A549 (cell line): Measurements from ENCODE around the gene SYNPO2. TPM values are rescaled to one million over a fixed set of nuclear protein-coding genes. Genes with fewer than 3 reads are reported as not detected.

Experiments
- ATAC-seq, 2 experiments: fragments of 200-7000 bp in 1 of 2; fragments of >200 bp in 1 of 2; cut with Nextera tagmentation in 1 of 2; cut with Tn5 transposase in 1 of 2; 3 replicates each; pipeline versions ENCODE4 v1.8.0 to v1.9.1; 2018 to 2020; ENCODE audit warnings: mild to moderate bottlenecking in 1 of 2, moderate library complexity in 1 of 2
- CTCF ChIA-PET: fragments of 300-600 bp; sonication (Branson Sonifier 250); formaldehyde crosslinking; extraction: SDS; loops from one replicate; lab custom pipeline; 2021; ENCODE audit warnings: antibody characterized with exemption, inconsistent platforms; lab: Yijun Ruan, JAX
- POLR2A ChIA-PET: fragments of 350-600 bp; formaldehyde crosslinking; extraction: SDS; loops from one replicate; lab custom pipeline; 2021; ENCODE audit warnings: antibody characterized with exemption, inconsistent platforms; lab: Yijun Ruan, JAX
- DNase-seq, 2 experiments: peaks; one replicate each; pipeline versions ENCODE4 v3.0.0 to v3.0.0-alpha.2; 2011 to 2016; ENCODE audit warnings: low read depth in 1 of 2, low spot score in 1 of 2
- FAIRE-seq: peaks from 2 replicates; lab custom pipeline; 2011; peaks lifted over from hg19 to GRCh38; lab: Jason Lieb, UNC
- H3K27ac ChIP-seq, 2 experiments: fragments of >200 bp; sonication (Bioruptor Twin); formaldehyde crosslinking; 3 replicates each; pipeline ENCODE4 v1.5.1; 2016 to 2017
- H3K4me1 ChIP-seq: fragments of >200 bp; sonication (Bioruptor Twin); formaldehyde crosslinking; 3 replicates; pipeline ENCODE4 v1.6.1; 2016
- H3K4me2 ChIP-seq: fragments of >200 bp; sonication (Bioruptor Twin); formaldehyde crosslinking; 3 replicates; pipeline ENCODE4 v1.6.1; 2016
- H3K4me3 ChIP-seq: fragments of >200 bp; sonication (Bioruptor Twin); formaldehyde crosslinking; 3 replicates; pipeline ENCODE4 v1.5.1; 2016
- H3K9me3 ChIP-seq: fragments of >200 bp; sonication (Bioruptor Twin); formaldehyde crosslinking; 3 replicates; pipeline ENCODE4 v1.6.1; 2016
- BCL3 ChIP-seq: fragments of >200 bp; sonication (Bioruptor Twin); formaldehyde crosslinking; IDR thresholded peaks from 3 replicates; pipeline ENCODE4 v1.6.1; 2016
- CHD2 ChIP-seq: fragments of 150-350 bp; IDR thresholded peaks from 2 replicates; pipeline ENCODE4 v1.6.1; 2014; ENCODE audit warnings: low read length; ENCODE audit not compliant: partially characterized antibody
- ELK1 ChIP-seq: fragments of 150-350 bp; IDR thresholded peaks from 2 replicates; pipeline ENCODE4 v1.6.1; 2014; ENCODE audit warnings: low read depth, mild to moderate bottlenecking, low read length
- ESRRA ChIP-seq: fragments of 150-350 bp; IDR thresholded peaks from 2 replicates; pipeline ENCODE4 v1.6.1; 2014; ENCODE audit warnings: mild to moderate bottlenecking, low read length, borderline replicate concordance
- HDAC2 ChIP-seq: fragments of 200-600 bp; sonication (generic); IDR thresholded peaks from 2 replicates; pipeline ENCODE4 v1.6.1; 2016
- HES2 ChIP-seq: fragments of >200 bp; sonication (Bioruptor Twin); formaldehyde crosslinking; IDR thresholded peaks from 2 replicates; pipeline ENCODE4 v1.6.1; 2016
- HEYL ChIP-seq: fragments of 250-450 bp; sonication (Bioruptor Pico); IDR thresholded peaks from 2 replicates; pipeline ENCODE4 v1.8.0; 2021; ENCODE audit warnings: mild to moderate bottlenecking, moderate library complexity
- HOXA7 ChIP-seq: fragments of 250-450 bp; sonication (Bioruptor Pico); IDR thresholded peaks from 2 replicates; pipeline ENCODE4 v1.5.0; 2020; ENCODE audit warnings: mild to moderate bottlenecking, moderate library complexity
- JUN ChIP-seq, 2 experiments: fragments of >200 bp; sonication (Bioruptor Twin); formaldehyde crosslinking; IDR thresholded peaks; 2 replicates in 1 of 2; 3 replicates in 1 of 2; pipeline ENCODE4 v1.6.1; 2016 to 2017
- JUNB ChIP-seq: fragments of >200 bp; sonication (Bioruptor Twin); formaldehyde crosslinking; IDR thresholded peaks from 2 replicates; pipeline ENCODE4 v1.6.1; 2016
- MAFK ChIP-seq: fragments of 450-650 bp; IDR thresholded peaks from 2 replicates; pipeline ENCODE4 v1.6.1; 2014; ENCODE audit not compliant: partially characterized antibody
- MAZ ChIP-seq: fragments of 150-350 bp; IDR thresholded peaks from 2 replicates; pipeline ENCODE4 v1.6.1; 2014; ENCODE audit warnings: antibody characterized with exemption, low read depth, low read length, borderline replicate concordance
- NPAS2 ChIP-seq: fragments of 250-450 bp; sonication (Bioruptor Pico); IDR thresholded peaks from 2 replicates; pipeline ENCODE4 v1.8.0; 2022; ENCODE audit warnings: mild to moderate bottlenecking, moderate library complexity, borderline replicate concordance
- PBX3 ChIP-seq: IDR thresholded peaks from 2 replicates; pipeline ENCODE4 v1.6.1; 2012
- PHF8 ChIP-seq: fragments of 200-600 bp; sonication (generic); IDR thresholded peaks from 2 replicates; pipeline ENCODE4 v1.6.1; 2016; ENCODE audit warnings: low read depth, mild to moderate bottlenecking, antibody characterized with exemption, moderate library complexity, borderline replicate concordance
- POLR2AphosphoS2 ChIP-seq: conservative IDR thresholded peaks from 2 replicates; pipeline ENCODE4 v1.6.1; 2012; ENCODE audit warnings: low read length, improper control_type of control experiment, inconsistent platforms
- RAD21 ChIP-seq, 2 experiments: fragments of >200 bp in 1 of 2; sonication (Bioruptor Twin) in 1 of 2; formaldehyde crosslinking in 1 of 2; IDR thresholded peaks in 1 of 2; conservative IDR thresholded peaks in 1 of 2; 2 replicates in 1 of 2; 3 replicates in 1 of 2; pipeline ENCODE4 v1.6.1; 2012 to 2018; ENCODE audit warnings: inconsistent platforms in 1 of 2
- RARB ChIP-seq: fragments of 250-450 bp; sonication (Bioruptor Pico); IDR thresholded peaks from 2 replicates; pipeline ENCODE4 v1.8.0; 2021; ENCODE audit warnings: mild to moderate bottlenecking, moderate library complexity
- RCOR1 ChIP-seq: fragments of 150-350 bp; IDR thresholded peaks from 2 replicates; pipeline ENCODE4 v1.6.1; 2014; ENCODE audit warnings: antibody characterized with exemption, low read length, low read depth
- RNF2 ChIP-seq: fragments of 200-600 bp; sonication (generic); IDR thresholded peaks from 2 replicates; pipeline ENCODE4 v1.6.1; 2016; ENCODE audit warnings: low read depth, mild to moderate bottlenecking, antibody characterized with exemption, moderate library complexity, borderline replicate concordance
- TFCP2L1 ChIP-seq: fragments of 250-450 bp; sonication (Bioruptor Pico); IDR thresholded peaks from 2 replicates; pipeline ENCODE4 v1.5.0; 2021; ENCODE audit warnings: mild to moderate bottlenecking
- USF2 ChIP-seq: fragments of 450-650 bp; IDR thresholded peaks from 2 replicates; pipeline ENCODE4 v1.6.1; 2014; ENCODE audit warnings: antibody characterized with exemption
- ZFP36 ChIP-seq: fragments of 450-650 bp; IDR thresholded peaks from 2 replicates; pipeline ENCODE4 v1.6.1; 2014; ENCODE audit warnings: borderline replicate concordance; ENCODE audit not compliant: partially characterized antibody
- ZSCAN20 ChIP-seq: fragments of 250-450 bp; sonication (Bioruptor Pico); IDR thresholded peaks from 2 replicates; pipeline ENCODE4 v1.8.0; 2022; ENCODE audit warnings: mild to moderate bottlenecking, moderate library complexity
- WGBS: methylation state at CpG from one replicate; pipeline ENCODE4 v1.1.6; 2017; ENCODE audit errors: missing lambda C conversion rate; 5-methylcytosine and 5-hydroxymethylcytosine counted together
- polyA plus RNA-seq, 4 experiments: library from polyadenylated mRNA; depleted of rRNA in 3 of 4; stranded (reverse); fragments of >200 nt; fragmentation: RNase III in 1 of 4; extraction: RNeasy Plus Mini Kit Qiagen cat#74134 plus additional on column Dnase treatment in 1 of 4; gene quantifications; 2 replicates in 3 of 4; 3 replicates in 1 of 4; pipeline ENCODE4 v1.2.3, GENCODE V29; 2011 to 2017

SYNPO2 gene
- polyA plus RNA-seq, 2 of the 4 experiments (the other 2 are of a cell fraction): 2.5 to 8.8 TPM

GRCh38 chr4:119011607-119011988, 122.9 kb downstream of the SYNPO2 start:
- POLR2A ChIA-PET: no interaction called here

GRCh38 chr4:119014658-119015057, 126.0 kb downstream of the SYNPO2 start:
- ChIA-PET POLR2A (no interaction called here), CTCF (no interaction called here)
- Histone ChIP-seq H3K4me1 (no peaks in the 10 kb centered on the region), H3K4me2 (no peak overlapping the region), H3K9me3 (no peaks in the 10 kb centered on the region), H3K4me3 (no peak overlapping the region), H3K27ac (no peak overlapping the region)
- ATAC-seq: no peak
- TF ChIP-seq HOXA7 (CRISPR knock-in tag): no peak
- WGBS: 54% methylated on average over 2 of the region's 2 CpGs
- no peak for DNase-seq
- FAIRE-seq: no peak

More at GRCh38 chr4:119011607-119011988, 122.9 kb downstream of the SYNPO2 start:
- no peak overlapping the region for H3K4me2 ChIP-seq
- H3K4me1 ChIP-seq: no peaks in the 10 kb centered on the region
- no peak for TF ChIP-seq ZFP36
- no peak for TF ChIP-seq CHD2
- TF ChIP-seq JUN (IDR thresholded peaks at IDR 0.05): no peak
- TF ChIP-seq RARB: no peak
- no peak for TF ChIP-seq MAFK
- TF ChIP-seq HOXA7 (CRISPR knock-in tag): no peak
- no peak for TF ChIP-seq USF2
- no peak for TF ChIP-seq HES2
- no peak for TF ChIP-seq POLR2AphosphoS2
- TF ChIP-seq NPAS2 (CRISPR knock-in tag): no peak
- no peak for TF ChIP-seq BCL3
- no peak for TF ChIP-seq HDAC2
- TF ChIP-seq, all 56 proteins: peak for 0
- DNase-seq (no peak), FAIRE-seq (no peak), ATAC-seq (no peak)
- Histone ChIP-seq H3K9me3 (no peaks in the 10 kb centered on the region), H3K27ac (no peak overlapping the region), H3K4me3 (no peak overlapping the region)
- CTCF ChIA-PET: interaction anchor here (0.6 kb wide), 1 partner anchor 268 kb away, joined by 3 read pairs; no protein-coding TSS in a partner anchor
- 63% methylated on average over 1 of the region's 1 CpG for WGBS

GRCh38 chr4:119016636-119017035, 128.0 kb downstream of the SYNPO2 start:
- FAIRE-seq: no peak
- CTCF ChIA-PET: interaction anchor here (0.7 kb wide), 1 partner anchor 15 kb away, joined by 3 read pairs; no protein-coding TSS in a partner anchor
- DNase-seq: no peak
- no peak for ATAC-seq
- no peak overlapping the region for H3K27ac ChIP-seq
- H3K4me1 ChIP-seq: no peaks in the 10 kb centered on the region
- 5% methylated on average over 2 of the region's 2 CpGs for WGBS
- no peak overlapping the region for H3K4me2 ChIP-seq
- POLR2A ChIA-PET: no interaction called here
- H3K9me3 ChIP-seq: no peaks in the 10 kb centered on the region
- H3K4me3 ChIP-seq: no peak overlapping the region
- TF ChIP-seq RARB: no peak
- no peak for TF ChIP-seq RCOR1
- no peak for TF ChIP-seq HOXA7 (CRISPR knock-in tag)
- no peak for TF ChIP-seq ZFP36
- TF ChIP-seq ESRRA: no peak
- no peak for TF ChIP-seq PHF8
- TF ChIP-seq HDAC2: no peak
- TF ChIP-seq HEYL: no peak
- TF ChIP-seq RAD21 (conservative IDR thresholded peaks at IDR 0.05 in 1 of 2, IDR thresholded peaks at IDR 0.05 in 1 of 2): no peak
- no peak for TF ChIP-seq RNF2
- no peak for TF ChIP-seq ELK1
- TF ChIP-seq MAZ: no peak
- no peak for TF ChIP-seq TFCP2L1 (CRISPR knock-in tag)
- TF ChIP-seq NPAS2 (CRISPR knock-in tag): no peak
- TF ChIP-seq JUNB: no peak
- no peak for TF ChIP-seq PBX3
- no peak for TF ChIP-seq ZSCAN20 (CRISPR knock-in tag)
- no peak for TF ChIP-seq POLR2AphosphoS2
